Naive thymus-derived CD4-positive, alpha-beta T cell (primary cell): ENCODE data around the gene MSL3B.

Source experiments
- ATAC-seq: fragments of 150-1000 bp; cut with Tn5 transposase; 2 replicates; pipeline ENCODE4 v1.10.0; 2021; ENCODE audit warnings: mild to moderate bottlenecking, moderate library complexity
- CTCF ChIA-PET: fragments of 350-600 bp; sonication (Branson Sonifier 250); formaldehyde crosslinking; loops from one replicate; lab custom pipeline; 2021; ENCODE audit warnings: antibody characterized with exemption; lab: Charles Lee
- POLR2A ChIA-PET: fragments of 350-600 bp; sonication (Branson Sonifier 250); formaldehyde crosslinking; loops from one replicate; lab custom pipeline; 2021; ENCODE audit warnings: antibody characterized with exemption, inconsistent platforms; lab: Charles Lee
- DNase-seq, 9 donors: peaks; one replicate each; pipeline versions ENCODE4 v3.0.0 to v3.0.0-alpha.2; 2020 to 2022; ENCODE audit warnings: mixed read lengths in 1 of 9
- H3K27ac ChIP-seq: one replicate; pipeline ENCODE4 v1.7.0; 2013; ENCODE audit warnings: mild to moderate bottlenecking, low read depth, low read length, moderate library complexity
- H3K27me3 ChIP-seq, 2 donors: one replicate each; pipeline ENCODE4 v1.7.0; 2013; ENCODE audit warnings: low read length in 2 of 2, mild to moderate bottlenecking in 2 of 2, moderate library complexity in 2 of 2; ENCODE audit not compliant: control insufficient read depth in 2 of 2, insufficient read depth in 2 of 2
- H3K36me3 ChIP-seq, 3 experiments: 1 replicate in 2 of 3; 2 replicates in 1 of 3; pipeline ENCODE4 v1.7.0; 2013; ENCODE audit warnings: low read length in 3 of 3, mild to moderate bottlenecking in 3 of 3, moderate library complexity in 1 of 3; ENCODE audit not compliant: insufficient read depth in 3 of 3, control insufficient read depth in 2 of 3
- H3K4me1 ChIP-seq, 2 donors: one replicate each; pipeline ENCODE4 v1.7.0; 2013; ENCODE audit warnings: low read length in 2 of 2, mild to moderate bottlenecking in 2 of 2, moderate library complexity in 1 of 2; ENCODE audit not compliant: control insufficient read depth in 2 of 2, insufficient read depth in 2 of 2
- H3K4me3 ChIP-seq: 2 replicates; pipeline ENCODE4 v1.7.0; 2013; ENCODE audit warnings: mild to moderate bottlenecking, low read length
- H3K9me3 ChIP-seq, 3 experiments: 1 replicate in 2 of 3; 2 replicates in 1 of 3; pipeline ENCODE4 v1.7.0; 2013; ENCODE audit warnings: low read length in 3 of 3; ENCODE audit not compliant: control insufficient read depth in 2 of 3
- H3K27ac Mint-ChIP-seq, 9 donors: one replicate each; pipeline ENCODE4 v1.8.0; 2020 to 2022; ENCODE audit warnings: mixed read lengths in 9 of 9, mild to moderate bottlenecking in 8 of 9, moderate library complexity in 5 of 9, inconsistent platforms in 2 of 9
- H3K27me3 Mint-ChIP-seq, 5 donors: one replicate each; pipeline ENCODE4 v1.8.0; 2021 to 2022; ENCODE audit warnings: mixed read lengths in 5 of 5, mild to moderate bottlenecking in 1 of 5
- H3K36me3 Mint-ChIP-seq, 5 donors: one replicate each; pipeline ENCODE4 v1.8.0; 2020 to 2022; ENCODE audit warnings: mixed read lengths in 5 of 5, mild to moderate bottlenecking in 3 of 5, inconsistent platforms in 1 of 5
- H3K4me1 Mint-ChIP-seq, 7 donors: one replicate each; pipeline ENCODE4 v1.8.0; 2020 to 2022; ENCODE audit warnings: mixed read lengths in 7 of 7, mild to moderate bottlenecking in 3 of 7, inconsistent platforms in 1 of 7
- H3K4me3 Mint-ChIP-seq, 10 donors: one replicate each; pipeline ENCODE4 v1.8.0; 2020 to 2022; ENCODE audit warnings: mild to moderate bottlenecking in 10 of 10, mixed read lengths in 10 of 10, moderate library complexity in 6 of 10, inconsistent platforms in 2 of 10
- H3K9me3 Mint-ChIP-seq, 11 donors: one replicate each; pipeline ENCODE4 v1.8.0; 2020 to 2022; ENCODE audit warnings: mixed read lengths in 11 of 11, mild to moderate bottlenecking in 4 of 11, inconsistent platforms in 1 of 11, moderate library complexity in 1 of 11
- intact Hi-C, 2 donors: fragments of 100-400 bp; cut with micrococcal nuclease; formaldehyde crosslinking; loops; one replicate each; pipeline ENCODE4 v1.15.1; 2023

Gene MSL3B

DNA sequence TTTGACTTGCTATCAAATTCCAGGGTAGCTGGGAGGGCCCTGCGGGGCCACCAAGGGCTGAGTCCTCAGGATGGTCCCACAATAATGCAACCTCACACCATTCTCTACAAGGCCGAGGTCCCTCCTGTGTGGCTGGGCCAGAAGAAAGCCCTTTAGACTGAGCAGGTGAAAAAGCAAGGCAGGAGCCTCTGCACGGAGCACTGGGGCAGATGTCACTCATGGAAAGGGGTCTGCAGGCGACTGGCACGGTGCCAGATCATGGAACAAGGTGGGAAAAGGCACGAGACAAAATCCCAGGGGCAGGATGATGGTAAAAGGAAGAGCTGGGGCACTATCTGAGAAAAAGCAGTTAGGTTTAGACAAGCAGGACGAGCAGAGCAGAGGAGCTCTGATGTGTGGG, 29.9 kb downstream of the MSL3B start:
- Histone ChIP-seq H3K9me3 (no peaks in the 10 kb centered on the region), H3K36me3 (no peaks in the 10 kb centered on the region), H3K4me3 (no peak overlapping the region), H3K27ac (no peak overlapping the region), H3K27me3 (no peaks in the 10 kb centered on the region), H3K4me1 (peaks cover 0 to 3% of the 10 kb centered on the region in 2 donors)
- intact Hi-C loops, result no loop called here
- H3K4me3 Mint-ChIP-seq, result peak overlapping the region in 1 of 10 donors; percentile 35
- no peak for ATAC-seq
- DNase-seq, result no peak
- H3K36me3 Mint-ChIP-seq, result peaks cover 0 to 49% (median 0%) of the 10 kb centered on the region in 5 donors
- H3K27me3 Mint-ChIP-seq, result no peaks in the 10 kb centered on the region
- peaks cover 0 to 52% (median 0%) of the 10 kb centered on the region in 7 donors for H3K4me1 Mint-ChIP-seq
- ChIA-PET POLR2A (no interaction called here), CTCF (no interaction called here)
- peak overlapping the region in 1 of 9 donors; percentile 60 for H3K27ac Mint-ChIP-seq
- peaks cover 0 to 3% (median 0%) of the 10 kb centered on the region in 11 donors for H3K9me3 Mint-ChIP-seq

DNA sequence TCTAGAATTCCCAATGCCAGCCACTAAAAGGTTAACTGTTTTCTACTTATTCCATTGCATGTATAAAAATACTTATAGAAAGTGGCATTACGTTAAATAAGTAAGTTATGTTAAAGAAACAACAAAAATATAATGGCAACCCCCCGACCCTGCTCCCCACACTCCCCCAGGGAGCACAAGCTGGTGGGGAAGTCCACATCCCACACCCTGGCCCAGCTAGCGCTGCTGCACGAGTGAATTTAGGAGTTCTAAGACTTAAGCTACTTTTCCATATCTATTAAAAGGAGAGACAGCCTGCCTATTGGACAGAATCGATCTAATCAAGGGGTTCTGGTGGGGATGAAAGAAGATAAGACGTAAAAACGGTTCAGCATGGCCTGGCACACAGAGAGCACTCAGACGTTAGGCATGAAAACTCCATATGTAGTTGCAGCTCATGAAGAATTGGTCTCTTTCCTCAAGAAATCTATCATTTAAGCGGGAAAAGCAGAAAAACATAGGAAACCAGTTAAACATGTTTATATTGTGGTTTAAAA, 30.4 kb downstream of the MSL3B start:
- intact Hi-C loops, result no loop called here
- H3K27ac ChIP-seq, result no peak overlapping the region
- Mint-ChIP-seq H3K4me3 (no peak overlapping the region), H3K4me1 (peaks cover 0 to 51% (median 0%) of the 10 kb centered on the region in 7 donors), H3K27ac (peak overlapping the region in 1 of 9 donors; percentile 60), H3K36me3 (peaks cover 0 to 48% (median 0%) of the 10 kb centered on the region in 5 donors), H3K27me3 (no peaks in the 10 kb centered on the region), H3K9me3 (peaks cover 0 to 3% (median 0%) of the 10 kb centered on the region in 11 donors)
- no peaks in the 10 kb centered on the region for H3K27me3 ChIP-seq
- no peaks in the 10 kb centered on the region for H3K36me3 ChIP-seq
- CTCF ChIA-PET, result no interaction called here
- ATAC-seq (no peak), DNase-seq (no peak)
- H3K4me3 ChIP-seq, result no peak overlapping the region
- POLR2A ChIA-PET, result no interaction called here
- H3K9me3 ChIP-seq, result no peaks in the 10 kb centered on the region
- H3K4me1 ChIP-seq, result peaks cover 0 to 3% of the 10 kb centered on the region in 2 donors

DNA sequence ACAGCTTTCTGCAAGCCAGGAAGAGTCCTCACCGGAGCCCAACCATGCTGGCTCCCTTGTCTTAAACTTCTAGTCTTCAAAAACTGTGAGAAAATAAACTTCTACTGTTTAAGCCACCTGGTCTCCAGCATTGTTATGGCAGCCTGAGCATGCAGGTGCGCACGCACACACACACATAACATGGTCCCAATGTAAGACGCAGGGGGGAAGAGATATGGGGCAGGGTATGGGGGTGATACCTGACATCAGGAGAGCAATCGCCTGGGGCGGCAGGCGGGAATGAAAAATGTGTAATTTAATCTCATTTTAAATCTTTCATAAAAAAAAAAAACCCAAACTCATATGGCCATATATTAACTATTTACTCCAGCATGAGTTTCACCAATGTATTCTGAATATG, 31.8 kb downstream of the MSL3B start:
- H3K27ac ChIP-seq, result no peak overlapping the region
- POLR2A ChIA-PET, result no interaction called here

DNA sequence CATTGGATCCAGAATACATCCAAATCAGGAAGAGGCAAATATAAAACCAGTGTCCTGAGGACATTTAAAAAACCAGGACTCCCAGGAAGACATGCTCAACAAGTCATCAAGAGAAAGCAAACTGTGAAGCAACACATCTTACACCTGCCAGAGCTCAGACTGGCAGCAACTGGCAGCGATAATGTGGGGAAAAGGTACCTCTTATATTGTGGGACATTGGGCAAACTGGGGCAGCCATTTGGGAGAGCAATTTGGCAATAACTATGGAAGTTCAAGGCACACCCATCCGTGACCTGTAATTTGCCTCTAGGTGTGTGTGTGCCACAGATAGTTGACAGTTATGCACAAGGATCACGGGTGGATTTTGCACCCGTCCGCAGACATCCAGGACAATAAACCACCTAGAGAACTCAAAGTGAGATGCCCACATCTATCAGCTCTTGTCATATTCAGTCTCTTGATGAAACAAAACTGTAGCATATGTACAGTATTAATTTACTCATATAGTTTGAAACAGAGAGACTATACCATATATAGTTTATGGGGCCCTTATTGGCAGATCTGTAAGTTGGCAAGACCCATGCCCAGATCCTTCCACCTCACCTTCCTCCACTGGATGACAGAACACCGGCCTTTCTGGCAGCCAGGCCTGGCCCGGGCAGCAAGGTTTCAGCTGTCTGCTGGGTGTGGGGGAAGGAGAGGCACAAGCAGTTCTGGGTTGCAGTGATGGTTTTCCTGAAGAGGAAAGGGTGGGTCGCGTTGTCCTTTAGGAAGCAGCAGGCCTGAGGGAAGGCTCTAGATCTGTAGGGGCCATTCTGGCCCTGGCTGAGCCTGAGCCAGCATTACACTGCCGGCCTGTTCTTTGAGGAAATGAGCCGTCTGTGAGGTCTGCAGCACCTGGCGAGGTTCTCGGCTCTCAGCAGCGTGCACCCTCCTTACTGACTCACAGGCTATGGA, 32.7 kb downstream of the MSL3B start:
- peak overlapping the region in 1 of 9 donors; percentile 18 for H3K27ac Mint-ChIP-seq
- DNase-seq (no peak), ATAC-seq (no peak)
- Histone ChIP-seq H3K27ac (no peak overlapping the region), H3K27me3 (no peaks in the 10 kb centered on the region), H3K4me3 (no peak overlapping the region), H3K9me3 (no peaks in the 10 kb centered on the region), H3K4me1 (peaks cover 0 to 3% of the 10 kb centered on the region in 2 donors), H3K36me3 (no peaks in the 10 kb centered on the region)
- CTCF ChIA-PET, result no interaction called here
- intact Hi-C loops, result no loop called here
- POLR2A ChIA-PET, result no interaction called here
- H3K36me3 Mint-ChIP-seq, result peaks cover 0 to 32% (median 0%) of the 10 kb centered on the region in 5 donors
- H3K4me1 Mint-ChIP-seq, result peaks cover 0 to 34% (median 0%) of the 10 kb centered on the region in 7 donors
- no peaks in the 10 kb centered on the region for H3K27me3 Mint-ChIP-seq
- peaks cover 0 to 3% (median 0%) of the 10 kb centered on the region in 11 donors for H3K9me3 Mint-ChIP-seq
- H3K4me3 Mint-ChIP-seq, result no peak overlapping the region

More for the DNA sequence above, 31.8 kb downstream of the MSL3B start:
- Mint-ChIP-seq H3K4me3 (no peak overlapping the region), H3K9me3 (peaks cover 0 to 3% (median 0%) of the 10 kb centered on the region in 11 donors), H3K27me3 (no peaks in the 10 kb centered on the region), H3K27ac (no peak overlapping the region), H3K4me1 (peaks cover 0 to 40% (median 0%) of the 10 kb centered on the region in 7 donors), H3K36me3 (peaks cover 0 to 38% (median 0%) of the 10 kb centered on the region in 5 donors)
- CTCF ChIA-PET, result no interaction called here
- H3K27me3 ChIP-seq, result no peaks in the 10 kb centered on the region
- H3K4me3 ChIP-seq, result no peak overlapping the region
- ATAC-seq (no peak), DNase-seq (no peak)
- H3K9me3 ChIP-seq, result no peaks in the 10 kb centered on the region
- H3K36me3 ChIP-seq, result no peaks in the 10 kb centered on the region
- intact Hi-C loops, result no loop called here
- H3K4me1 ChIP-seq, result peaks cover 0 to 3% of the 10 kb centered on the region in 2 donors

DNA sequence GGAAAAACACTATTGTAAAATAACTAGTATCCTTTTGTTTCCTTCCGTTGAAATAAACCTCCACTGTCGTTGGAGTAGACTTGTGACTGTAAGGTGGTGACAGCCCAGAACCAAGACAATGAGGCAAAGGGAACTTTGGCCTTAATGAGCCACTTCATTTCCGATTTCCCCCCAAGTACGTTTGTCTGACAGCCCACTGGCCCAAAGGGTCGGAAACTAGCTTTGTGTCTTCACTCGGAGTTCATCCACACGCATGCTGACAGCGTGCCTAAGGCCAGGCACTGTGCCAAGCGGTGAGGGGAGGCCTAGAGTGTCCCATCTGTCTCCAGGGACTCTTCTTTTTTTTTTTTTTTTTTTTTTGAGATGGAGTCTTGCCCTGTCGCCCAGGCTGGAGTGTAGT, 34.8 kb downstream of the MSL3B start:
- no peak for ATAC-seq
- Histone ChIP-seq H3K4me3 (no peak overlapping the region), H3K36me3 (no peaks in the 10 kb centered on the region), H3K27ac (no peak overlapping the region), H3K9me3 (no peaks in the 10 kb centered on the region), H3K27me3 (no peaks in the 10 kb centered on the region), H3K4me1 (no peaks in the 10 kb centered on the region)
- no peaks in the 10 kb centered on the region for H3K27me3 Mint-ChIP-seq
- H3K4me1 Mint-ChIP-seq, result peaks cover 0 to 13% (median 0%) of the 10 kb centered on the region in 7 donors
- H3K27ac Mint-ChIP-seq, result no peak overlapping the region
- H3K36me3 Mint-ChIP-seq, result peaks cover 0 to 20% (median 0%) of the 10 kb centered on the region in 5 donors
- DNase-seq, result no peak
- no peak overlapping the region for H3K4me3 Mint-ChIP-seq
- intact Hi-C loops, result no loop called here
- POLR2A ChIA-PET, result no interaction called here
- H3K9me3 Mint-ChIP-seq, result peaks cover 0 to 3% (median 0%) of the 10 kb centered on the region in 11 donors
- CTCF ChIA-PET, result no interaction called here

DNA sequence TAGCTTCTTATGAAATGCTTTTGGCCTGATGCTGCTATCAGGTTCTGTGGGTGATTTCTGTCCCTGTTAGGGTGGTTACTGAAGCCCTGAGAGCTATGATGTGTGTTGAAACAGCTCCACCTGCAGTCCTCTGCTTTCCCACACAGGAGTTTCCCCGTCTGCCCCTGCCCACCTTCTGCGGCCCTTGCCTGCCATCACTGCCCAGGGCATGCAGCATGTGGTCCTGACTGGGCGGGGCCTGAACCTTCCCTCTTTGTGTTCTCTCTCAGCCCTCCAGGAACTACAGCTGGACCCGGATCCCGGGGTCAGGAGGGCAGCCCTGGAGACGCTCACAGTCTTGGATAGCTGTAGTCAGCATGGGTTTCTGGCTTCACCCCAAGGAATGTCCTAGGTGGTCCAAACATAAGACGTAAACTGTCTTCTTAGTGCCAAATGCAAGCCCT, 35.3 kb downstream of the MSL3B start:
- Histone ChIP-seq H3K27me3 (no peaks in the 10 kb centered on the region), H3K36me3 (no peaks in the 10 kb centered on the region), H3K9me3 (no peaks in the 10 kb centered on the region), H3K27ac (no peak overlapping the region), H3K4me1 (no peaks in the 10 kb centered on the region), H3K4me3 (no peak overlapping the region)
- peaks cover 0 to 18% (median 0%) of the 10 kb centered on the region in 5 donors for H3K36me3 Mint-ChIP-seq
- ATAC-seq (no peak), DNase-seq (no peak)
- CTCF ChIA-PET, result no interaction called here
- peaks cover 0 to 8% (median 0%) of the 10 kb centered on the region in 7 donors for H3K4me1 Mint-ChIP-seq
- intact Hi-C loops, result no loop called here
- no peak overlapping the region for H3K27ac Mint-ChIP-seq
- H3K4me3 Mint-ChIP-seq, result no peak overlapping the region
- H3K9me3 Mint-ChIP-seq, result peaks cover 0 to 3% (median 0%) of the 10 kb centered on the region in 11 donors
- H3K27me3 Mint-ChIP-seq, result no peaks in the 10 kb centered on the region
- POLR2A ChIA-PET, result no interaction called here
